Chondrocyte (in vitro differentiated cells): ENCODE data around the gene RALGAPA1. TPM values are rescaled to one million over a fixed set of nuclear protein-coding genes. Genes with fewer than 3 reads are reported as not detected.

Experiments used
- DNase-seq: peaks from one replicate; pipeline ENCODE4 v3.0.0; 2021; ENCODE audit warnings: mixed read lengths, low spot score
- H3K27ac Mint-ChIP-seq: one replicate; pipeline ENCODE4 v1.8.0; 2021; ENCODE audit warnings: mild to moderate bottlenecking, moderate library complexity, mixed read lengths; ENCODE audit not compliant: unreplicated experiment
- H3K27me3 Mint-ChIP-seq: 2 replicates; pipeline ENCODE4 v1.8.0; 2021; ENCODE audit warnings: low read depth, mixed read lengths
- H3K36me3 Mint-ChIP-seq: 2 replicates; pipeline ENCODE4 v1.8.0; 2021; ENCODE audit warnings: low read depth, mixed read lengths
- H3K4me1 Mint-ChIP-seq: 2 replicates; pipeline ENCODE4 v1.8.0; 2021; ENCODE audit warnings: low read depth, mild to moderate bottlenecking, mixed read lengths
- H3K4me3 Mint-ChIP-seq: one replicate; pipeline ENCODE4 v1.8.0; 2021; ENCODE audit warnings: mild to moderate bottlenecking, moderate library complexity, mixed read lengths; ENCODE audit not compliant: unreplicated experiment
- H3K9me3 Mint-ChIP-seq: 2 replicates; pipeline ENCODE4 v1.8.0; 2021; ENCODE audit warnings: low read depth, mixed read lengths
- CTCF ChIP-seq: fragments of 200-600 bp; sonication (generic); IDR thresholded peaks from 2 replicates; pipeline ENCODE4 v1.5.0; 2021; ENCODE audit warnings: antibody characterized with exemption, mild to moderate bottlenecking, moderate library complexity
- total RNA-seq: library from RNA; stranded (reverse); gene quantifications from 3 replicates; pipeline ENCODE4 v1.2.1, GENCODE V29; 2021

Gene RALGAPA1
- total RNA-seq, 1 donor from 2014 or later = 33.2 TPM

DNA sequence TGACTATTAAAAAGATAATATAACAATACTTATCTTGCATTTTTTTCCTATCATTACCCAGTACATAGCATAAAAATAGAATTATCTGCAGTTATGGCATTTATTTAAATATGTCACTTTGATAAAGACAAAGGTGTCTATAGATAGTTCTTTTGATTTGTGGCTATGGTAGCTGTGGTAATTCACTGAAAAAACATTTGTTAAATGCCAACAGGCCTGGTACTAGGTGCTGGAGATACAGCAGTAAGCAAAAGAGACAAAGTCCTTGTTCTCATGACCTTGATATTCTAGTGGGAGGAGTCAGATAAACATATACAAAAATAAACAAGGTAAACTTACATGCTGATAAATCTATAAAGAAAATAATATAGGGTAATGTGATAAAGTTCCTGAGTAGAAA, 230.5 kb downstream of the RALGAPA1 start:
- no peak overlapping the region for H3K27ac Mint-ChIP-seq
- no peaks in the 10 kb centered on the region for H3K4me1 Mint-ChIP-seq
- no peak overlapping the region for H3K4me3 Mint-ChIP-seq
- H3K36me3 Mint-ChIP-seq = peaks cover 9% of the 10 kb centered on the region
- no peaks in the 10 kb centered on the region for H3K9me3 Mint-ChIP-seq
- no peaks in the 10 kb centered on the region for H3K27me3 Mint-ChIP-seq
- DNase-seq = no peak
- no peak for TF ChIP-seq CTCF

DNA sequence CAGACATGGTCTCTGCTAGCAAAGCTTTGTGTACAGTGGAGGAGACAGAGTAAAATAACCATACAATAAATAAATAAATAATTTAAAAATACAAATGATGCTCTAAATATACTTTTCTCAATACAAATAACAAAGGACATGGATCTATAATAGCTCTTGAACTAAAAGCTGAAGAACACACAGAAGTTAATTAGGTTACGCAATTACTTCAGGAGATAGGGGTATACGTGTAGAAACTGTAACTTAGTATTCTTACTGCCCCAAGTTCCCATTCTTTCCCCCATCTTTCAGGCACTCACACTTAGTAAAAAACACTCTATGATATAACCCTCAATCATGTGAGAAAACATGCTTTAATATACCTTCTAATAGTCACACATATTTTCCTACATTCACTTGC, 231.0 kb downstream of the RALGAPA1 start:
- H3K4me1 Mint-ChIP-seq = no peaks in the 10 kb centered on the region
- H3K4me3 Mint-ChIP-seq = no peak overlapping the region

DNA sequence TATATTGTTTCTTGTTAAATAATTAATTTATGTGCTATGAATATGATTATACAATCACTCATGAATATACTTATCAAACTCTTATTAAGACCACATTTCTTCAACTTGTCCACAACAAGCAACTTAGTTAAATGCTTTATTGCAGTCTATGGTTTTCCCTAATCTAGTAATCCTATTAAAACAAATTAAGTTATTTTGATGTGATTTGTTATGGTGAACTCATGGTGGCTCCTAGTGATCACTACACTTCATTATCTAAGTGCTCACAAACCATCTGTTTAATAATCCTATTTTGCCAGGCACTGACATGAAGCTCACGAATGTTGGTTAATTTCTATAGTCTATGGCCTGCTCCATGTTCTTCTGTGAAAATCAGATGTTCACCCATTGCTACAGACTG, 232.2 kb downstream of the RALGAPA1 start:
- Mint-ChIP-seq H3K27ac (no peak overlapping the region), H3K4me3 (no peak overlapping the region), H3K4me1 (no peaks in the 10 kb centered on the region), H3K27me3 (no peaks in the 10 kb centered on the region), H3K36me3 (peaks cover 3% of the 10 kb centered on the region), H3K9me3 (no peaks in the 10 kb centered on the region)
- no peak for TF ChIP-seq CTCF
- DNase-seq = no peak

More for the DNA sequence above, 231.0 kb downstream of the RALGAPA1 start:
- Mint-ChIP-seq H3K27ac (no peak overlapping the region), H3K9me3 (no peaks in the 10 kb centered on the region), H3K27me3 (no peaks in the 10 kb centered on the region), H3K36me3 (peaks cover 5% of the 10 kb centered on the region)
- DNase-seq = no peak
- no peak for TF ChIP-seq CTCF

DNA sequence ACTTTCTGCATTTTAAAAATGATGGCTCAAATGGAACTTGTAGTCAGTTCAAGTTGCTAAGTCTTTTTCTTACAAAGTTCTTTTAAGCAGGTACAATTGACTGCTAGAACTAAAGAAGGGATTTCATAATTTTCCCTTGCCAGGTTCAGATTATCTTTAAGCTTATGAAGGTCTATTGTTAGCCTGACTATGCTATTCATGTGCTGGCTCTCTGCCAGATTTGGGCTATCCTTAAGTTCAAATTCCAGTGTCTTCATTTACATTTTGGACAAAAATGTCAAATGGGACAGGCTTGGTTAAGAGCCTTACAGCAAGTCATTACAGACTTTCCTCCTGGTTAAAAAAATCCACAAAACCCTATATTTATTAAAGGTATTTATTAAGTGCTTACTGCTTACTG, 232.8 kb downstream of the RALGAPA1 start:
- H3K27me3 Mint-ChIP-seq = no peaks in the 10 kb centered on the region
- H3K36me3 Mint-ChIP-seq = peaks cover 3% of the 10 kb centered on the region
- TF ChIP-seq CTCF = no peak

GRCh38 chr14:35573911-35574310, 235.2 kb downstream of the RALGAPA1 start:
- Mint-ChIP-seq H3K9me3 (no peaks in the 10 kb centered on the region), H3K36me3 (peaks cover 3% of the 10 kb centered on the region), H3K4me1 (no peaks in the 10 kb centered on the region), H3K4me3 (no peak overlapping the region), H3K27me3 (no peaks in the 10 kb centered on the region), H3K27ac (no peak overlapping the region)
- TF ChIP-seq CTCF = no peak
- DNase-seq = no peak

More for the DNA sequence above, 232.8 kb downstream of the RALGAPA1 start:
- DNase-seq = no peak
- H3K9me3 Mint-ChIP-seq = no peaks in the 10 kb centered on the region
- H3K4me3 Mint-ChIP-seq = no peak overlapping the region
- no peaks in the 10 kb centered on the region for H3K4me1 Mint-ChIP-seq
- no peak overlapping the region for H3K27ac Mint-ChIP-seq
